ENCODE data around the gene SLC38A8.

Gene SLC38A8

GRCh38 chr16:83994087-83994486 is 48.5 kb downstream of the SLC38A8 start:
- DNase-seq = peak; percentile 47

- DNase-seq = no peak
Observed at GRCh38 chr16:83992624-83993023, 50.0 kb downstream of the SLC38A8 start.

GRCh38 chr16:83990492-83990891 is 52.1 kb downstream of the SLC38A8 start:
- DNase-seq = no peak

- DNase-seq = no peak
Observed at GRCh38 chr16:83989300-83989699, 53.3 kb downstream of the SLC38A8 start.

- no peak for DNase-seq
Observed at GRCh38 chr16:83983491-83983890, 59.1 kb downstream of the SLC38A8 start.

- DNase-seq = no peak
Observed at GRCh38 chr16:83981799-83982198, 60.8 kb downstream of the SLC38A8 start.

GRCh38 chr16:83980794-83981193 is 61.8 kb downstream of the SLC38A8 start:
- no peak for DNase-seq

GRCh38 chr16:83979441-83979840 is 63.2 kb downstream of the SLC38A8 start:
- DNase-seq = no peak

- no peak for DNase-seq
Observed at GRCh38 chr16:83978401-83978904, 64.1 kb downstream of the SLC38A8 start.

GRCh38 chr16:83977056-83977815 is 65.4 kb downstream of the SLC38A8 start:
- DNase-seq = no peak

GRCh38 chr16:83975590-83976260 is 66.9 kb downstream of the SLC38A8 start:
- no peak for DNase-seq

- no peak for DNase-seq
Observed at GRCh38 chr16:83974475-83974874, 68.1 kb downstream of the SLC38A8 start.

GRCh38 chr16:83973581-83974385 is 68.8 kb downstream of the SLC38A8 start:
- no peak for DNase-seq

GRCh38 chr16:83973077-83973476 is 69.5 kb downstream of the SLC38A8 start:
- DNase-seq = no peak

- no peak for DNase-seq
Observed at GRCh38 chr16:83972256-83973008, 70.2 kb downstream of the SLC38A8 start.

- no peak for DNase-seq
Observed at GRCh38 chr16:83971165-83972130, 71.1 kb downstream of the SLC38A8 start.

- DNase-seq = no peak
Observed at GRCh38 chr16:83970430-83970815, 72.2 kb downstream of the SLC38A8 start.

GRCh38 chr16:83969771-83970429 is 72.7 kb downstream of the SLC38A8 start:
- no peak for DNase-seq

GRCh38 chr16:83968891-83969649 is 73.5 kb downstream of the SLC38A8 start:
- no peak for DNase-seq

- DNase-seq = no peak
Observed at GRCh38 chr16:83968306-83968851, 74.2 kb downstream of the SLC38A8 start.
